Endothelial cell of umbilical vein (primary cell): Measurements from ENCODE around the gene DCLRE1B. TPM values are rescaled to one million over a fixed set of nuclear protein-coding genes. Genes with fewer than 3 reads are reported as not detected.
"Not testable (repeated sequence)": the region's sequence is repeated elsewhere in the genome, so short reads cannot be mapped to it uniquely, and the experiment has no call there.

Source experiments
- BruUV-seq: library from RNA; stranded (reverse); fragments of 400-500 nt; replicated peaks from 2 replicates; lab custom pipeline; 2021; lab: Mats Ljungman, UMichigan
- CTCF ChIA-PET: fragments of 300-600, 350-600 bp; sonication (Branson Sonifier 250); formaldehyde crosslinking; loops from one replicate; lab custom pipeline; 2021; ENCODE audit warnings: antibody characterized with exemption, inconsistent platforms; lab: Charles Lee
- POLR2A ChIA-PET: fragments of 300-600, 350-600 bp; sonication (Branson Sonifier 250); formaldehyde crosslinking; loops from one replicate; lab custom pipeline; 2021; ENCODE audit warnings: antibody characterized with exemption, inconsistent platforms; lab: Charles Lee
- DNase-seq: peaks from one replicate; pipeline ENCODE4 v3.0.0-alpha.2; 2011; ENCODE audit warnings: low read depth, low spot score
- FAIRE-seq: peaks from 2 replicates; lab custom pipeline; 2011; peaks lifted over from hg19 to GRCh38; lab: Jason Lieb, UNC
- H2AFZ ChIP-seq: 2 replicates; pipeline ENCODE4 v1.6.0; 2012; ENCODE audit warnings: low read depth, low read length, control low read depth, inconsistent platforms
- H3K27ac ChIP-seq: 2 replicates; pipeline ENCODE4 v1.5.1; 2011; ENCODE audit warnings: low read depth, mild to moderate bottlenecking, control low read depth, low read length, moderate library complexity; ENCODE audit not compliant: insufficient read depth
- H3K27me3 ChIP-seq, 2 experiments: 2 replicates each; pipeline versions ENCODE4 v1.6.0 to v1.6.1; 2011; ENCODE audit warnings: low read length in 2 of 2, mixed read lengths in 1 of 2; ENCODE audit not compliant: control insufficient read depth in 2 of 2, insufficient read depth in 2 of 2
- H3K36me3 ChIP-seq, 2 experiments: 2 replicates in 1 of 2; 3 replicates in 1 of 2; pipeline ENCODE4 v1.5.1; 2011; ENCODE audit warnings: low read length in 2 of 2, mild to moderate bottlenecking in 1 of 2, moderate library complexity in 1 of 2; ENCODE audit not compliant: control insufficient read depth in 2 of 2, insufficient read depth in 2 of 2; ENCODE audit errors: extremely low read depth in 1 of 2
- H3K4me1 ChIP-seq: 3 replicates; pipeline ENCODE4 v1.5.1; 2011; ENCODE audit warnings: mild to moderate bottlenecking, low read length; ENCODE audit not compliant: control insufficient read depth, insufficient read depth; ENCODE audit errors: extremely low read depth
- H3K4me2 ChIP-seq: 2 replicates; pipeline ENCODE4 v1.6.1; 2011; ENCODE audit warnings: low read length, control low read depth, mixed read lengths; ENCODE audit not compliant: insufficient read depth
- H3K4me3 ChIP-seq, 3 experiments: fragments of 200-600 bp in 1 of 3; sonication (generic), shearing (Covaris generic) in 1 of 3; replicated peaks in 1 of 3; 2 replicates each; pipeline ENCODE4 v1.5.1; 2011 to 2016; ENCODE audit warnings: control low read depth in 3 of 3, low read length in 3 of 3, mild to moderate bottlenecking in 2 of 3, inconsistent platforms in 1 of 3, low read depth in 1 of 3, moderate library complexity in 1 of 3; ENCODE audit not compliant: insufficient read depth in 1 of 3
- H3K79me2 ChIP-seq: 2 replicates; pipeline ENCODE4 v1.6.0; 2012; ENCODE audit warnings: low read length, inconsistent platforms; ENCODE audit not compliant: control insufficient read depth, insufficient read depth
- H3K9ac ChIP-seq: replicated peaks from 2 replicates; pipeline ENCODE3; 2011; ENCODE audit warnings: low read length, control low read depth; ENCODE audit not compliant: insufficient read depth; ENCODE audit errors: extremely low read depth
- H3K9me1 ChIP-seq: replicated peaks from 3 replicates; pipeline ENCODE4 v1.6.0; 2011; ENCODE audit warnings: mild to moderate bottlenecking, low read length; ENCODE audit not compliant: control insufficient read depth, insufficient read depth; ENCODE audit errors: extremely low read depth
- H3K9me3 ChIP-seq: replicated peaks from 2 replicates; pipeline ENCODE4 v1.5.1; 2012; ENCODE audit warnings: low read length, inconsistent platforms; ENCODE audit not compliant: control insufficient read depth, insufficient read depth
- H4K20me1 ChIP-seq: replicated peaks from 2 replicates; pipeline ENCODE3; 2011; ENCODE audit warnings: mild to moderate bottlenecking, low read length; ENCODE audit not compliant: control insufficient read depth, insufficient read depth; ENCODE audit errors: extremely low read depth
- CTCF ChIP-seq, 2 donors: IDR thresholded peaks; 1 replicate in 1 of 2; 2 replicates in 1 of 2; pipeline ENCODE4 v1.5.1; 2011; ENCODE audit warnings: low read length in 2 of 2, mild to moderate bottlenecking in 2 of 2, moderate library complexity in 2 of 2, control low read depth in 1 of 2, inconsistent platforms in 1 of 2, low read depth in 1 of 2; ENCODE audit not compliant: insufficient read depth in 1 of 2; ENCODE audit errors: extremely low read depth in 1 of 2
- EZH2 ChIP-seq: IDR thresholded peaks from 2 replicates; pipeline ENCODE4 v1.6.1; 2012; ENCODE audit warnings: borderline replicate concordance, low read depth, mild to moderate bottlenecking, moderate library complexity, low read length, inconsistent platforms; ENCODE audit not compliant: severe bottlenecking
- FOS ChIP-seq: IDR thresholded peaks from 2 replicates; pipeline ENCODE4 v1.6.1; 2011; ENCODE audit warnings: mild to moderate bottlenecking, low read length, moderate library complexity, borderline replicate concordance; ENCODE audit not compliant: insufficient read depth
- GATA2 ChIP-seq: IDR thresholded peaks from 2 replicates; pipeline ENCODE4 v1.7.0; 2011; ENCODE audit warnings: low read depth, mild to moderate bottlenecking, moderate library complexity, mixed read lengths, low read length; ENCODE audit not compliant: insufficient read length, insufficient read depth
- JUN ChIP-seq: IDR thresholded peaks from 2 replicates; pipeline ENCODE4 v1.6.1; 2011; ENCODE audit warnings: borderline replicate concordance, low read depth; ENCODE audit not compliant: insufficient read length, insufficient read depth
- MAX ChIP-seq: IDR thresholded peaks from 2 replicates; pipeline ENCODE4 v1.6.1; 2011; ENCODE audit not compliant: insufficient read depth, insufficient read length
- MYC ChIP-seq: IDR thresholded peaks from one replicate; pipeline ENCODE4 v1.6.1; 2011; ENCODE audit warnings: mild to moderate bottlenecking, low read depth, low read length
- POLR2A ChIP-seq: IDR thresholded peaks from 2 replicates; pipeline ENCODE4 v1.6.1; 2012; ENCODE audit warnings: low read depth, mild to moderate bottlenecking, control low read depth, low read length
- POLR2AphosphoS5 ChIP-seq: IDR thresholded peaks from 2 replicates; pipeline ENCODE4 v1.6.1; 2012; ENCODE audit warnings: low read depth, mild to moderate bottlenecking, control low read depth, low read length, moderate library complexity; ENCODE audit not compliant: insufficient read depth
- dilution Hi-C: fragments of 300-500 bp; cut with MboI; formaldehyde crosslinking; loops from one replicate; pipeline ENCODE4 v1.15.0; 2019; ENCODE audit warnings: low sequenced_read_pairs; ENCODE audit not compliant: extremely low pct_ligation_motif_present
- intact Hi-C: fragments of 100-400 bp; cut with micrococcal nuclease; formaldehyde crosslinking; loops from one replicate; pipeline ENCODE4 v1.10.0; 2022
- polyA plus RNA-seq, 4 experiments: library from polyadenylated mRNA; depleted of rRNA in 3 of 4; stranded (reverse) in 3 of 4; unstranded in 1 of 4; fragments of >200 nt; gene quantifications; 2 replicates each; pipeline versions ENCODE4 v1.2.1 to v1.2.3, GENCODE V29; 2011 to 2012; ENCODE audit warnings: missing spikeins in 1 of 4
- total RNA-seq: library from RNA; stranded (reverse); gene quantifications from 2 replicates; pipeline ENCODE4 v1.2.3, GENCODE V29; 2021

Gene DCLRE1B
- total and polyA plus RNA-seq, 2 donors (not counting 3 experiments of a cell fraction or from before 2014, with no cell fraction given), result 5.6 to 10.7 TPM

- POLR2A ChIA-PET, result interaction anchor here (1.2 kb wide), 1 partner anchor 17 kb away, joined by 3 read pairs; no protein-coding TSS in a partner anchor
- Histone ChIP-seq H3K27ac (peak overlapping the region; percentile 57), H3K27me3 (no peaks in the 10 kb centered on the region), H3K79me2 (peaks cover 83% of the 10 kb centered on the region), H3K9ac (peak overlapping the region; percentile 52), H3K9me3 (no peaks in the 10 kb centered on the region), H4K20me1 (no peaks in the 10 kb centered on the region), H3K4me2 (peak overlapping the region; percentile 84), H3K36me3 (no peaks in the 10 kb centered on the region), H3K4me1 (peaks cover 25% of the 10 kb centered on the region), H3K9me1 (no peaks in the 10 kb centered on the region), H2AFZ (peak overlapping the region; percentile 42), H3K4me3 (peak overlapping the region in 2 of 3 experiments; percentile 1 to 51)
- intact Hi-C loops, result loop anchor here (1.0 to 5.0 kb wide), 3 partner anchors 17 to 190 kb away; partner anchors contain the start of gene PHTF1
- DNase-seq (peak; percentile 66), FAIRE-seq (peak; percentile 81)
- TF ChIP-seq FOS (no peak), MAX (no peak), GATA2 (no peak), POLR2A (no peak), MYC (no peak), JUN (no peak), EZH2 (no peak), POLR2AphosphoS5 (no peak), CTCF (IDR thresholded peaks at IDR 0.05; ENCODE audit: extremely low read depth in 1 of 2, insufficient read depth in 1 of 2, low read depth in 1 of 2, low read length in 2 of 2) (no peak)
- BruUV-seq, result no TSS peak
- CTCF ChIA-PET, result interaction anchor here (0.8 to 4.0 kb wide), 13 partner anchors 11 to 808 kb away, joined by 3 to 44 read pairs (median 3); partner anchors contain the start of genes DCLRE1B, HIPK1 and OLFML3
- dilution Hi-C loops, result no loop called here
Observed at GRCh38 chr1:113947388-113948107, 42.4 kb downstream of the DCLRE1B start.

GRCh38 chr1:113948151-113948550, 43.0 kb downstream of the DCLRE1B start:
- BruUV-seq, H3K9ac ChIP-seq, H4K20me1 ChIP-seq, H3K9me1 ChIP-seq, H2AFZ ChIP-seq, dilution Hi-C loops, H3K4me3 ChIP-seq, H3K4me2 ChIP-seq, H3K27me3 ChIP-seq, FAIRE-seq, H3K36me3 ChIP-seq, H3K9me3 ChIP-seq, DNase-seq: not testable (repeated sequence)
- ChIA-PET CTCF (interaction anchor here (1.3 to 4.0 kb wide), 6 partner anchors 12 to 43 kb away, joined by 3 to 44 read pairs (median 4); partner anchors contain the start of genes DCLRE1B, HIPK1 and OLFML3), POLR2A (interaction anchor here (1.2 kb wide), 1 partner anchor 18 kb away, joined by 3 read pairs; no protein-coding TSS in a partner anchor)
- Histone ChIP-seq H3K27ac (peak overlapping the region; percentile 57), H3K4me1 (peaks cover 25% of the 10 kb centered on the region), H3K79me2 (peaks cover 80% of the 10 kb centered on the region)
- intact Hi-C loops, result loop anchor here (5.0 kb wide), 2 partner anchors 111 to 191 kb away; partner anchors contain the start of gene PHTF1
